H1 (cell line): ENCODE data around the gene CHPF2. TPM values are rescaled to one million over a fixed set of nuclear protein-coding genes. Genes with fewer than 3 reads are reported as not detected.

ENCODE experiments used
- CTCF ChIA-PET: fragments of 300-600 bp; sonication (Branson Sonifier 250); formaldehyde crosslinking; loops from one replicate; lab custom pipeline; 2021; ENCODE audit not compliant: partially characterized antibody; lab: Charles Lee
- POLR2A ChIA-PET: fragments of 300-600 bp; sonication (Branson Sonifier 250); formaldehyde crosslinking; loops from one replicate; lab custom pipeline; 2021; ENCODE audit warnings: inconsistent platforms; ENCODE audit not compliant: partially characterized antibody; lab: Charles Lee
- DNase-seq, 2 experiments: peaks; one replicate each; pipeline versions ENCODE4 v3.0.0 to v3.0.0-alpha.2; 2010 to 2022; ENCODE audit warnings: low spot score in 2 of 2, low read depth in 1 of 2, mixed read lengths in 1 of 2
- FAIRE-seq: peaks from 2 replicates; lab custom pipeline; 2011; peaks lifted over from hg19 to GRCh38; lab: Jason Lieb, UNC
- H2AFZ ChIP-seq: 2 replicates; pipeline ENCODE4 v1.8.1; 2012; ENCODE audit warnings: low read length, inconsistent platforms
- H2AK5ac ChIP-seq: 2 replicates; pipeline ENCODE4 v1.6.1; 2013; ENCODE audit warnings: low read depth, low read length
- H2BK120ac ChIP-seq: replicated peaks from 2 replicates; pipeline ENCODE3; 2013; ENCODE audit warnings: low read depth, low read length, inconsistent platforms
- H2BK12ac ChIP-seq: 2 replicates; pipeline ENCODE4 v1.6.1; 2013; ENCODE audit warnings: low read depth, low read length
- H2BK15ac ChIP-seq: 2 replicates; pipeline ENCODE4 v1.6.1; 2013; ENCODE audit warnings: low read length
- H2BK20ac ChIP-seq: 2 replicates; pipeline ENCODE4 v1.6.1; 2013; ENCODE audit warnings: low read length
- H2BK5ac ChIP-seq: 2 replicates; pipeline ENCODE4 v1.6.1; 2013; ENCODE audit warnings: low read depth, low read length
- H3K14ac ChIP-seq: 2 replicates; pipeline ENCODE4 v1.6.1; 2013; ENCODE audit warnings: inconsistent platforms; ENCODE audit not compliant: insufficient read length
- H3K18ac ChIP-seq: 2 replicates; pipeline ENCODE4 v1.6.1; 2013; ENCODE audit warnings: low read length; ENCODE audit errors: extremely low read depth
- H3K23ac ChIP-seq: 2 replicates; pipeline ENCODE4 v1.6.1; 2013; ENCODE audit warnings: inconsistent platforms; ENCODE audit not compliant: insufficient read length
- H3K23me2 ChIP-seq: 2 replicates; pipeline ENCODE4 v1.6.1; 2013; ENCODE audit warnings: low read depth, low read length
- H3K27ac ChIP-seq: 2 replicates; pipeline ENCODE4 v1.6.1; 2011; ENCODE audit warnings: low read depth, low read length, inconsistent platforms
- H3K27me3 ChIP-seq, 4 experiments: replicated peaks in 1 of 4; 1 replicate in 1 of 4; 2 replicates in 3 of 4; pipeline versions ENCODE4 v1.6.1 to v1.8.1; 2011 to 2013; ENCODE audit warnings: low read length in 3 of 4, mild to moderate bottlenecking in 3 of 4, inconsistent platforms in 2 of 4, mixed read lengths in 2 of 4, moderate library complexity in 1 of 4; ENCODE audit not compliant: control insufficient read depth in 3 of 4, insufficient read depth in 3 of 4; ENCODE audit errors: extremely low read depth in 1 of 4
- H3K36me3 ChIP-seq, 4 experiments: 2 replicates each; pipeline versions ENCODE4 v1.6.1 to v1.8.1; 2011 to 2013; ENCODE audit warnings: mild to moderate bottlenecking in 4 of 4, low read length in 3 of 4, moderate library complexity in 2 of 4, control low read depth in 1 of 4, inconsistent platforms in 1 of 4; ENCODE audit not compliant: insufficient read depth in 4 of 4, control insufficient read depth in 2 of 4
- H3K4ac ChIP-seq: replicated peaks from 2 replicates; pipeline ENCODE3; 2013; ENCODE audit warnings: low read length, low read depth, mixed read lengths, inconsistent platforms; ENCODE audit not compliant: insufficient read length
- H3K4me1 ChIP-seq, 4 experiments: replicated peaks in 1 of 4; 1 replicate in 1 of 4; 2 replicates in 3 of 4; pipeline versions ENCODE4 v1.6.1 to v1.8.1; 2011 to 2013; ENCODE audit warnings: low read length in 3 of 4, inconsistent platforms in 2 of 4, mixed read lengths in 1 of 4; ENCODE audit not compliant: insufficient read depth in 4 of 4, control insufficient read depth in 3 of 4
- H3K4me2 ChIP-seq, 2 experiments: 2 replicates each; pipeline versions ENCODE4 v1.6.1 to v1.8.1; 2011 to 2013; ENCODE audit warnings: low read depth in 2 of 2, low read length in 2 of 2, control low read depth in 1 of 2, inconsistent platforms in 1 of 2, mild to moderate bottlenecking in 1 of 2; ENCODE audit not compliant: insufficient read depth in 1 of 2
- H3K4me3 ChIP-seq, 4 experiments: fragments of 200-600, 300-600 bp in 1 of 4; sonication (generic), shearing (Covaris generic), sonication (Bioruptor Twin) in 1 of 4; 2 replicates each; pipeline versions ENCODE4 v1.5.1 to v1.8.1; 2011 to 2016; ENCODE audit warnings: low read length in 4 of 4, low read depth in 3 of 4, control low read depth in 2 of 4, inconsistent platforms in 2 of 4, mild to moderate bottlenecking in 2 of 4, mixed read lengths in 1 of 4, moderate library complexity in 1 of 4; ENCODE audit not compliant: insufficient read depth in 2 of 4; ENCODE audit errors: extremely low read depth in 1 of 4
- H3K56ac ChIP-seq: replicated peaks from 2 replicates; pipeline ENCODE3; 2013; ENCODE audit warnings: low read depth, mild to moderate bottlenecking, mixed read lengths, low read length, inconsistent platforms; ENCODE audit not compliant: insufficient read length
- H3K79me1 ChIP-seq: 2 replicates; pipeline ENCODE4 v1.6.1; 2013; ENCODE audit warnings: low read depth, low read length, control low read depth
- H3K79me2 ChIP-seq, 2 experiments: 2 replicates each; pipeline versions ENCODE4 v1.6.1 to v1.8.1; 2012 to 2013; ENCODE audit warnings: low read length in 2 of 2, mild to moderate bottlenecking in 2 of 2, inconsistent platforms in 1 of 2; ENCODE audit not compliant: insufficient read depth in 2 of 2, control insufficient read depth in 1 of 2
- H3K9ac ChIP-seq, 4 experiments: replicated peaks in 1 of 4; 1 replicate in 1 of 4; 2 replicates in 3 of 4; pipeline versions ENCODE4 v1.6.1 to v1.8.1; 2011 to 2013; ENCODE audit warnings: low read depth in 3 of 4, low read length in 3 of 4, control low read depth in 2 of 4, mild to moderate bottlenecking in 2 of 4, moderate library complexity in 2 of 4, inconsistent platforms in 1 of 4; ENCODE audit errors: extremely low read depth in 1 of 4
- H3K9me3 ChIP-seq, 2 experiments: 2 replicates each; pipeline versions ENCODE4 v1.6.1 to v1.8.1; 2012 to 2013; ENCODE audit warnings: mild to moderate bottlenecking in 2 of 2, moderate library complexity in 2 of 2, control low read depth in 1 of 2, inconsistent platforms in 1 of 2, low read depth in 1 of 2, low read length in 1 of 2, mixed read lengths in 1 of 2; ENCODE audit not compliant: insufficient read depth in 2 of 2
- H4K20me1 ChIP-seq, 2 experiments: replicated peaks in 1 of 2; 2 replicates each; pipeline versions ENCODE3 to v1.8.1; 2011 to 2013; ENCODE audit warnings: inconsistent platforms in 2 of 2, low read length in 2 of 2, mild to moderate bottlenecking in 1 of 2; ENCODE audit not compliant: insufficient read depth in 2 of 2, control insufficient read depth in 1 of 2
- H4K5ac ChIP-seq: 2 replicates; pipeline ENCODE4 v1.6.1; 2013; ENCODE audit warnings: low read length, low read depth, mixed read lengths, inconsistent platforms; ENCODE audit not compliant: insufficient read length
- H4K8ac ChIP-seq: 2 replicates; pipeline ENCODE4 v1.8.0; 2013; ENCODE audit warnings: mild to moderate bottlenecking, moderate library complexity, low read length, inconsistent platforms; ENCODE audit not compliant: insufficient read depth; ENCODE audit errors: extremely low read depth
- H4K91ac ChIP-seq: replicated peaks from 2 replicates; pipeline ENCODE3; 2013; ENCODE audit warnings: low read length, mixed read lengths, inconsistent platforms; ENCODE audit not compliant: insufficient read length
- CBX5 ChIP-seq: fragments of 300-800, 300-1000 bp; sonication (generic); IDR thresholded peaks from 2 replicates; pipeline ENCODE4 v1.7.1; 2016; ENCODE audit warnings: antibody characterized with exemption, low read length, low read depth
- CBX8 ChIP-seq: fragments of 300-800, 300-1000 bp; sonication (generic); IDR thresholded peaks from 2 replicates; pipeline ENCODE4 v1.7.1; 2016; ENCODE audit warnings: low read depth, low read length, borderline replicate concordance
- CEBPB ChIP-seq: IDR thresholded peaks from 2 replicates; pipeline ENCODE4 v1.6.1; 2012; ENCODE audit warnings: low read depth, low read length
- CHD2 ChIP-seq: IDR thresholded peaks from 2 replicates; pipeline ENCODE4 v1.6.1; 2012; ENCODE audit warnings: low read length, improper control_type of control experiment
- JUN ChIP-seq: IDR thresholded peaks from 2 replicates; pipeline ENCODE4 v1.6.1; 2011; ENCODE audit warnings: low read depth, mild to moderate bottlenecking, improper control_type of control experiment, low read length
- KDM5A ChIP-seq: fragments of 200-600 bp; IDR thresholded peaks from 2 replicates; pipeline ENCODE4 v1.7.1; 2012; ENCODE audit warnings: mild to moderate bottlenecking, low read length, inconsistent platforms, mixed read lengths
- MAX ChIP-seq: IDR thresholded peaks from 2 replicates; pipeline ENCODE4 v1.6.1; 2012; ENCODE audit warnings: inconsistent platforms
- RXRA ChIP-seq: IDR thresholded peaks from 2 replicates; pipeline ENCODE4 v1.6.1; 2011; ENCODE audit warnings: low read depth, mild to moderate bottlenecking, low read length, moderate library complexity; ENCODE audit not compliant: insufficient read depth
- SAP30 ChIP-seq: fragments of 300-600 bp; sonication (generic); IDR thresholded peaks from 2 replicates; pipeline ENCODE4 v1.7.1; 2012; ENCODE audit warnings: low read length, moderate library complexity, mild to moderate bottlenecking, inconsistent platforms; ENCODE audit not compliant: insufficient read depth, insufficient replicate concordance
- SIN3A ChIP-seq, 2 experiments: IDR thresholded peaks in 1 of 2; conservative IDR thresholded peaks in 1 of 2; 2 replicates each; pipeline ENCODE4 v1.6.1; 2011 to 2012; ENCODE audit warnings: low read length in 2 of 2, improper control_type of control experiment in 1 of 2, low read depth in 1 of 2, mild to moderate bottlenecking in 1 of 2
- WGBS, 2 experiments: shearing (Covaris generic) in 1 of 2; methylation state at CpG; one replicate each; pipeline versions ENCODE4 v1.1.6 to v1.1.7; 2013 to 2015; ENCODE audit warnings: low lambda C conversion rate in 2 of 2, mixed read lengths in 2 of 2, inconsistent platforms in 1 of 2, low coverage in 1 of 2, missing lambda C conversion rate in 1 of 2; ENCODE audit not compliant: insufficient replicate concordance in 2 of 2, insufficient coverage in 1 of 2, insufficient read length in 1 of 2; ENCODE audit errors: extremely low coverage in 1 of 2, missing lambda C conversion rate in 1 of 2; 5-methylcytosine and 5-hydroxymethylcytosine counted together
- polyA plus RNA-seq, 7 experiments: library from polyadenylated mRNA; depleted of rRNA in 3 of 7; stranded (reverse) in 5 of 7; unstranded in 2 of 7; fragments of >200 nt in 5 of 7; fragments of 200-250 nt in 2 of 7; gene quantifications; 1 replicate in 5 of 7; 2 replicates in 1 of 7; 4 replicates in 1 of 7; pipeline versions ENCODE4 v1.2.1 to v1.2.3, GENCODE V29; 2011 to 2013; ENCODE audit warnings: missing spikeins in 2 of 7, mixed read lengths in 2 of 7
- total RNA-seq: library from RNA; stranded (reverse); fragmentation: NEBNext Ultra II Directional; extraction: Animal tissue kit (Norgen Biotek cat#: 25700); gene quantifications from 2 replicates; pipeline ENCODE4 v1.2.1, GENCODE V29; 2021

Gene CHPF2
- total and polyA plus RNA-seq, 2 of the 8 experiments (the other 6 are each of a cell fraction or from before 2014, with no cell fraction given): 14.4 to 20.6 TPM

DNA sequence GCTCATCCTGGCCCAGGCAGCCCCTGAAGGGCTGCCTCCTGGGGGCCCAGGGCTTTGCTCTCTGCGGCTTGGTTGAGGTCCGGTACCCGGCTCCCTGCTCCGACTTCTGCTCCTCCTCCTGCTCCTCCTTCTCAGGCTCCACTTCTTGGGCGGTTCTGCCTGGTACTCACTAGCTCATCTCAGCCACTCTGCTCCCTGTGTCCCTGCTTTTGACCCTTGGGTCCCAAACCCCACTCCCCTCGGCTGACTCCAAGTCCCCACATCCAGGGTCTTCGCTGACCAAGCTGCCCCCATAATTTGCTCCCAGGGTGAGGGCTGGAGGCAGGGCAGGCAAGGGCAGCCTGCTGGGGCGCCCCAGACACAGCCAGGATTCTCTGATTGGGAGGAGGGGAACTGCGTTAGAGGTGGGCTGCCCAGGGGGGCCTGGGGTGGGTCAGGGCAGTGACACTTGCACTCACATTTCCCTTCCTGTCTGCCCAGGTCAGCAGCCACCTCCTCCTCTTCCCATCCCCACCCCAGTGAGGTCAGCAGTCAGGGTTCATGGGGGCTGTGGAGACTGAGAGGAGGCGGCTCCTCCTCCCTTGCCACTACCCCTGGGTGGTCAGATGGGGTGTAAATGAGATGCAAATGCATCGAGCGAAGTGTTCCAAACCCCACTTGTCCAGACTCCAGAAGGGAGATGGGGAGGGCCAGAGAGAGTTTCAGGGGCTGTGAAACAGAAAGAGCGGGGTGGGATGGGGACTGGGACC is 14.0 kb downstream of the CHPF2 start:
- Histone ChIP-seq H2BK120ac (no peak overlapping the region), H3K18ac (no peak overlapping the region), H4K20me1 (peaks cover 1 to 9% of the 10 kb centered on the region in 2 experiments), H3K4me1 (peaks cover 0 to 58% (median 39%) of the 10 kb centered on the region in 4 experiments; a peak in 6 of 7 replicates), H3K4me2 (peak overlapping the region; percentile 58 to 88), H3K14ac (no peak overlapping the region), H4K91ac (no peak overlapping the region), H2BK15ac (peak overlapping the region; percentile 92; the same call in 1 of the 2 replicates), H3K36me3 (no peaks in the 10 kb centered on the region), H3K4me3 (peak overlapping the region in 3 of 4 experiments; percentile 20 to 61 (median 32); a peak in 4 of 8 replicates), H3K4ac (no peak overlapping the region), H2AFZ (no peak overlapping the region), H2BK12ac (no peak overlapping the region), H3K9ac (no peak overlapping the region), H2BK5ac (no peak overlapping the region), H3K9me3 (no peaks in the 10 kb centered on the region), H4K8ac (peak overlapping the region; percentile 30; the same call in 1 of the 2 replicates), H3K79me1 (peaks cover 3% of the 10 kb centered on the region; the same call in 1 of the 2 replicates), H3K23me2 (peaks cover 21% of the 10 kb centered on the region), H4K5ac (no peak overlapping the region), H3K27me3 (peaks cover 20 to 65% (median 58%) of the 10 kb centered on the region in 4 experiments), H3K79me2 (no peaks in the 10 kb centered on the region), H2AK5ac (0 out of 2 replicates have a peak overlapping the region, but pooled peaks have one; percentile 75), H2BK20ac (no peak overlapping the region), H3K56ac (no peak overlapping the region), H3K27ac (no peak overlapping the region), H3K23ac (no peak overlapping the region)
- peak in 1 of 2 experiments; percentile 60 for DNase-seq
- CTCF ChIA-PET: interaction anchor here (0.7 to 5.1 kb wide), 26 partner anchors 9 to 130 kb away, joined by 3 to 71 read pairs (median 3); partner anchors contain the start of genes ABCF2 and CHPF2
- POLR2A ChIA-PET: interaction anchor here (0.9 kb wide), 1 partner anchor 59 kb away, joined by 3 read pairs; no protein-coding TSS in a partner anchor
- WGBS, 2 experiments: 42% methylated on average over 12 of the region's 13 CpGs; no CpG with 5 or more reads in 1 of the 2 experiments
- FAIRE-seq: no peak
- TF ChIP-seq RXRA: no peak
- TF ChIP-seq SIN3A (conservative IDR thresholded peaks at IDR 0.05 in 1 of 2, IDR thresholded peaks at IDR 0.05 in 1 of 2; ENCODE audit: low read depth in 1 of 2, low read length in 2 of 2): no peak
- no peak for TF ChIP-seq CBX8
- no peak for TF ChIP-seq MAX
- TF ChIP-seq CHD2: no peak
- no peak for TF ChIP-seq KDM5A
- no peak for TF ChIP-seq SAP30
- TF ChIP-seq CBX5: no peak
- TF ChIP-seq JUN: no peak
- no peak for TF ChIP-seq CEBPB
